ENCODE results near the gene BRMS1L.
A peak's percentile ranks its signal among the peaks of the same experiment; 100 is the strongest.

- TF ChIP-seq CTCF (IDR thresholded peaks at IDR 0.05) = peak; percentile 14 to 84 (median 46)
- TF ChIP-seq POLR2AphosphoS5 (IDR thresholded peaks at IDR 0.05) = peak; percentile 94 to 97 (median 97)
Measured at GRCh38 chr14:35808638-35809563, 17.2 kb upstream of the BRMS1L start, which contains the start of gene RALGAPA1.

All from transverse colon (tissue), 4 donors.